Activated CD8-positive, alpha-beta memory T cell treated with anti-CD3 and anti-CD28 coated beads for 1 hour (primary cell): ENCODE data around the gene ADAMTS1.
"Not testable (repeated sequence)": the region's sequence is repeated elsewhere in the genome, so short reads cannot be mapped to it uniquely, and the experiment has no call there.

Experiments
- DNase-seq, 2 donors: peaks; one replicate each; pipeline ENCODE4 v3.0.0-alpha.2; 2020; ENCODE audit warnings: low read depth in 1 of 2; ENCODE audit errors: extremely low read depth in 1 of 2

ADAMTS1 gene

GRCh38 chr21:26845066-26845758, at the start of gene ADAMTS1:
TSS of gene ADAMTS1 (minus strand) at chr21:26845409. CDS start at chr21:26844954, 455 bp downstream.
- DNase-seq: no peak

GRCh38 chr21:26892151-26892550, 46.9 kb upstream of the ADAMTS1 start:
- DNase-seq: no peak

DNA sequence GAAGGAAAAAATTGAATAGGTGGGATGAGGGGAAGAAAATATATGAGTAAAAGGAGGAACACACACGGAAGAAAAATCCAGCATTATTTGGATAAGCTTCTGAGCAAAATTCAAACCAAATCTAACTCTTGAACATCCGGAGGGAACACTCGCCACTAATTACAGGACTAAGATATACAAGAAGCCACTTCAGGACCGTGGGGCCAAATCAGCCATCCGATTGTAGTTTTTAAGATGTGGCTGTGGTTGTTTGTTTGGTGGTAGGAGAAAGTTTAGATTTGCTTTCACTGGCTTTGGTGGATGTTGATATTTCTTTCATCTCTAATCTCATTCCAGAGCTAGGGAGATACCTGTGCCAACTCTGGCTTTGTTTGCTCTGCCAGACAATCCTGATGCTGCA, 43.7 kb upstream of the ADAMTS1 start:
- no peak for DNase-seq

DNA sequence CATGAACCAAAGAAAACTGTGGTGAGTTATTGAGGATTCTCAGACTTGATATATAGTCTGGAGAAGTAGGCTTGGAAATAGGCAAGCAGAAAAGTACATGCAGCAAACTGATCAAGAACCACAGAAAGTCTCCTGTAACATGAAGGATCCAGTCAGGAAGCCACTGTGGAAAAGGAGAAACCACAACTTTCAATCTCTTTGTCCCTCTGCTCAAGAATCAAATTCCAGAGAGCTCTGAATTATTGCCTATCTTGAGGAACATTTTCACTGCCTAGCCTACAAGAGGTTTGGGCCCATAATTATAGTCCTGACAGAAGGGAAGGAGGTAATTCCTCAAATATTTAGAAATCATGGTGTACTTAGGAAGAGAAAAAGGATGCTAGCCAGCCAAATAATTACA, 43.0 kb upstream of the ADAMTS1 start:
- no peak for DNase-seq

GRCh38 chr21:26887251-26887650, 42.0 kb upstream of the ADAMTS1 start:
- DNase-seq: no peak

- DNase-seq: no peak
These were observed 39.2 kb upstream of the ADAMTS1 start for GRCh38 chr21:26884436-26884835.

GRCh38 chr21:26883768-26884167, 38.6 kb upstream of the ADAMTS1 start:
- DNase-seq: no peak

GRCh38 chr21:26881504-26882228, 36.5 kb upstream of the ADAMTS1 start:
- DNase-seq: no peak

GRCh38 chr21:26877018-26877417, 31.8 kb upstream of the ADAMTS1 start:
- no peak for DNase-seq

GRCh38 chr21:26874347-26874746, 29.1 kb upstream of the ADAMTS1 start:
- no peak for DNase-seq

- no peak for DNase-seq
These were observed 20.6 kb upstream of the ADAMTS1 start for GRCh38 chr21:26865857-26866256.

- not testable (repeated sequence) for DNase-seq
These were observed 11.7 kb upstream of the ADAMTS1 start for GRCh38 chr21:26856871-26857350.

GRCh38 chr21:26854695-26855094, 9.5 kb upstream of the ADAMTS1 start:
- not testable (repeated sequence) for DNase-seq

GRCh38 chr21:26852423-26852822, 7.2 kb upstream of the ADAMTS1 start:
- DNase-seq: no peak

DNA sequence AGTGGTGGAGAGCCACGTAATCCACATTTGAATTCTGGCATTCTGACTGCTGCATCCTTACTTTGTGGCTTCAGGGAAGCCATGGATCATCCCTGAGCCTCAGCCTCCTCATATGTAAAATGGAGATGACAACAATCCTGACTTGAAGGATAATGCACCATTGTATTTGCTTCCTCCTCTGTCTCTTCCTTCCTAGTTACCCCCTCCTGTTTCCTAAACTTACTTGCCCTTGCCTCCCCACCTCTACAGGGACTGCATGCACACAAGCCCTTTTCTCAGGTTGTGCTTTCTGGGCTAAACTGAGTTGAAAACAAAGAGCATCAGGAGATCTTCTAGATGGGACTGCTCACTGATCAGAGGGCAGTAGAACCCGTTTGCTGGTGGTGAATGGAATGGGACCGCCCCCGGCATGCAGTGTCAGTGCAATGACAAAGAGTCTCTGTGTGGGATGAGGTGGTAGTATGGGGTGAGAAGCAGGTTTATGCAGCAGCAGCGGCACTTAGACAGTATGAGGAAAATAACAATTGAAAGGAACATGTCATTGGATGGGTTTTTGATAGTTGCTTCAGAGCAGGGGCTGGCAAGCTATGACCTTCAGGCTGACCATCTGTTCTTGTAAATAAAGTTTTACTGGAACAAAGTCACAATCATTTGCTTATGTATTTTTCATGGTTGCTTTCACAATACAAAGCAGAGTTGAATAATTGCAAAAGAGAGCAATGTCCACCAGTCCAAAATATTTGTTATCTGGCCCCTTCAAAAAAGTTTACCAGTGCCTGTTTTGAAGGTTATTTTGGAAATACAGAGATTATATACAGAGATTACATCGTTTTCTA, 6.1 kb upstream of the ADAMTS1 start:
- DNase-seq: no peak

DNA sequence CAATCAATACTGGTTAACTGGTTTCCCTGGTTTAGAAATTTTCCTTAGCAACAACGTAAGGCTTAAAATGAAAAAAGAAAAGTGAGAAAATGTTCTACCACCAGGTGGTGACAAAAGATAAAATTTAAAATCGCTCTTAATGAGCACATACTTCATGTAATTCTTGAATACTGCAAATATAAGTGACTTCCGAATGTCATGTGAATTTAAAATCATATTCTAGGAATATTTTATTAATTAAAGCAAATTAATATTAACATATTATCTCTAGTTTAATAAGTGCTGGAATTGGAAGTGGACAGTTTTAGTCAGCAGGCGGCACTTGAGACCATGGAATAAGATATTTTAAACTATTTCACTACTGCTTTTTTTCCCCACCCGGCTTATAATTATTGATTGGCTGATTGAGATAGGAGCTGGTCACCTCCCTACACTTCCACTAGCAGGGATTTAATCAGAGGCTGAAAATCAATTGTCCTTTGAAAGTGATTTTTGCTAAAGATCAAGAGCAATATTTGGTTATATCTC, 5.0 kb upstream of the ADAMTS1 start:
- DNase-seq: no peak

DNA sequence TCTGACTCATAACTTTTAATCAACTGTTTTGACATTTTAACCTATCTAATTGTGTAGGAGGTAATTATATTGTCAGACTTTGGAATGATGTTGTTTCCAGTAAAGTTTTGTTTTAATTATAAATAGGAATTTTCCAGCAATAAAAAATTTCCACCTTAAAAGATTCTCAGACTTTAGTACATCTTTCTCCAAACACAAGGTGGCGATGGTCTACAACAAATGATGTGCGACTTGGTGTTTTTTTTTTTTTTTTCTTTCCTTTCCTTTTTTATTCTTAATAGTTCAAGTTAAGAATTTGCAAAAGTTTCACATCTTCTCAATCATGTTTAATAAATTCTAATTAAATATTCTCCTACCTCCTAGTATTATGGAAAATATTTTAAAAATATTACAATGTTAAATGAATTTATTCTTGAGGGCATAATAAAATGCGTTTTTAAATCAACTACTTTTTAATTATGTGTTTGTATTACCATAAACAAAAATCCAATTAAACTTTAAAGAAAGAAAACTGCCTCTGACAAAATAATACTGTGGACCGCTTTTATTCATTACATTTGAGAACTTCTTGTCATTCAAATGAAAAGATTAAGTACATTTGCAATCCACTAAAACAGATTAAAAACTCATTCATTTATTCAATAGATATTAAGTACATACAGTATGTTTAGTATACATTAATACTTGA, 4.4 kb upstream of the ADAMTS1 start:
- DNase-seq: no peak

GRCh38 chr21:26847921-26848320, 2.7 kb upstream of the ADAMTS1 start:
- no peak for DNase-seq

- DNase-seq: no peak
These were observed 1.8 kb upstream of the ADAMTS1 start for GRCh38 chr21:26847002-26847401.
